Measurements from ENCODE around the gene BRPF1. TPM values are rescaled to one million over a fixed set of nuclear protein-coding genes. Genes with fewer than 3 reads are reported as not detected.

Gene BRPF1
- total and polyA plus RNA-seq, 2 experiments from 2014 or later, result 8.0 to 24.7 TPM

- Histone ChIP-seq H3K4me3 (no peak overlapping the region), H3K79me2 (replicated peaks; ENCODE audit: insufficient read depth) (no peaks in the 10 kb centered on the region), H3K36me3 (ENCODE audit: insufficient read depth) (no peaks in the 10 kb centered on the region), H2AFZ (no peak overlapping the region), H3K4me2 (no peak overlapping the region), H3K27ac (ENCODE audit: low read depth) (no peak overlapping the region), H3K9me2 (ENCODE audit: insufficient read depth) (no peaks in the 10 kb centered on the region), H4K20me1 (replicated peaks; ENCODE audit: insufficient read depth) (no peaks in the 10 kb centered on the region; the same call in 1 of the 2 replicates), H3F3A (replicated peaks; ENCODE audit: low read depth) (peaks cover under 1% of the 10 kb centered on the region; the same call in 1 of the 2 replicates), H3K27me3 (ENCODE audit: insufficient read depth) (peaks cover 4% of the 10 kb centered on the region; the same call in 1 of the 2 replicates), H3K4me1 (ENCODE audit: insufficient read depth) (no peaks in the 10 kb centered on the region)
- peaks cover 2% of the 10 kb centered on the region; the same call in 1 of the 3 replicates for H3K36me3 Mint-ChIP-seq (ENCODE audit: low read depth)
- H3K4me1 Mint-ChIP-seq, result no peaks in the 10 kb centered on the region
- H3K27me3 Mint-ChIP-seq (ENCODE audit: insufficient read depth, low read depth, poor library complexity), result peaks cover 4% of the 10 kb centered on the region
- TF ChIP-seq ZNF462 (CRISPR knock-in tag; IDR thresholded peaks at IDR 0.05) (no peak), ZNF331 (CRISPR knock-in tag; IDR thresholded peaks at IDR 0.05; ENCODE audit: low read depth) (no peak), EZH2phosphoT487 (IDR thresholded peaks at IDR 0.05; ENCODE audit: unreplicated experiment) (no peak), NANOG (IDR thresholded peaks at IDR 0.05; ENCODE audit: borderline replicate concordance) (no peak), POLR2AphosphoS5 (IDR thresholded peaks at IDR 0.05; ENCODE audit: low read depth) (no peak), EZH2 (IDR thresholded peaks at IDR 0.05; ENCODE audit: low read depth, unreplicated experiment) (no peak), CTCF (conservative IDR thresholded peaks at IDR 0.05; ENCODE audit: low read depth in 2 of 2) (no peak), STAT1 (IDR thresholded peaks at IDR 0.05; ENCODE audit: unreplicated experiment) (no peak), JUNB (IDR thresholded peaks at IDR 0.05; ENCODE audit: unreplicated experiment) (no peak), CREB1 (CRISPR knock-in tag; IDR thresholded peaks at IDR 0.05; ENCODE audit: low read depth) (no peak), ETS1 (IDR thresholded peaks at IDR 0.05) (no peak), ZNF114 (CRISPR knock-in tag; IDR thresholded peaks at IDR 0.05) (no peak), REST (IDR thresholded peaks at IDR 0.05; ENCODE audit: unreplicated experiment) (no peak)
- H3K9me3 Mint-ChIP-seq, result no peaks in the 10 kb centered on the region
- DNase-seq (ENCODE audit: low spot score) (no peak), ATAC-seq (no peak)
- H3K27ac Mint-ChIP-seq, result no peak overlapping the region
- no peak overlapping the region for H3K4me3 Mint-ChIP-seq
Measured at GRCh38 chr3:9697892-9698291, 33.6 kb upstream of the BRPF1 start.
